ENCODE results near the gene SMTN. TPM values are rescaled to one million over a fixed set of nuclear protein-coding genes. Genes with fewer than 3 reads are reported as not detected.

SMTN gene
- polyA plus RNA-seq, 1 experiment = 45.7 TPM

DNA sequence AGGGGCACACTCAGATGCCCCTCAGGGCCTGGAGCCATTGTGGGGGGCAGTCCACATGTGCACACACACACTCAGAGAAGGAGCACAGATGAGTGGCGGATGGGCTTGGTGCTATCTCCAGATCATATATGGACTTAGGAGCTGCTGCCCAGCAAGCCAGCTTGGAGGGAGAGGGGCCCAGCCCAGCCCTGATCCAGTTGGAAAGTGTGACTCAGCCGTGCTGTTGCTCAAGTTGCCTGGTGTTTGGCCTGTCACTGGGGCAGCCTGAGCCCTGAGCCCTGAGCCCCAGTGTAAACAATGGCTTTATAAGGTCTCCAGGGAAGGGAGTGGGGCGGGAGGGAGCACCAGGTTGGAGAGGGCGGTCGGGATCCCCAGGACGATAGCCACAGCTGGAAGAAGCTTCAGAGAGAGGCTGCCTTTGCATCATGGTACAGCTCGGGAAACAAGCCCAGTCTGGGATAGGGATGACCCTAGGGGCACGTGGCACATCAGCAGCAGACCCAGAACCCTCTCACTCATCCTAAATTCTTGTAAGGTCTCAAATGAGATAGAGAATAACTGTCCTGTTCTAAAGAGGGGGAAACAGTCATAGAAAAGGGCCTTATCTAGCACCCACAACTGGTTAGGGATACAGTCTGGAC is 21.4 kb downstream of the SMTN start:
- TF ChIP-seq, protein P1, sequence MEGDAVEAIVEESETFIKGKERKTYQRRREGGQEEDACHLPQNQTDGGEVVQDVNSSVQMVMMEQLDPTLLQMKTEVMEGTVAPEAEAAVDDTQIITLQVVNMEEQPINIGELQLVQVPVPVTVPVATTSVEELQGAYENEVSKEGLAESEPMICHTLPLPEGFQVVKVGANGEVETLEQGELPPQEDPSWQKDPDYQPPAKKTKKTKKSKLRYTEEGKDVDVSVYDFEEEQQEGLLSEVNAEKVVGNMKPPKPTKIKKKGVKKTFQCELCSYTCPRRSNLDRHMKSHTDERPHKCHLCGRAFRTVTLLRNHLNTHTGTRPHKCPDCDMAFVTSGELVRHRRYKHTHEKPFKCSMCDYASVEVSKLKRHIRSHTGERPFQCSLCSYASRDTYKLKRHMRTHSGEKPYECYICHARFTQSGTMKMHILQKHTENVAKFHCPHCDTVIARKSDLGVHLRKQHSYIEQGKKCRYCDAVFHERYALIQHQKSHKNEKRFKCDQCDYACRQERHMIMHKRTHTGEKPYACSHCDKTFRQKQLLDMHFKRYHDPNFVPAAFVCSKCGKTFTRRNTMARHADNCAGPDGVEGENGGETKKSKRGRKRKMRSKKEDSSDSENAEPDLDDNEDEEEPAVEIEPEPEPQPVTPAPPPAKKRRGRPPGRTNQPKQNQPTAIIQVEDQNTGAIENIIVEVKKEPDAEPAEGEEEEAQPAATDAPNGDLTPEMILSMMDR (IDR thresholded peaks at IDR 0.05; ENCODE audit: insufficient read depth, low read depth, low read length) = no peak
- no peak overlapping the region for H3K4me3 ChIP-seq (ENCODE audit: low read depth, low read length)
- no peaks in the 10 kb centered on the region for H3K27me3 ChIP-seq (ENCODE audit: control insufficient read depth, insufficient read depth, low read length)
- DNase-seq (ENCODE audit: low read depth) = peak; percentile 86
- peaks cover 37% of the 10 kb centered on the region for H3K36me3 ChIP-seq (ENCODE audit: control insufficient read depth, insufficient read depth, low read length)
- ChIA-PET CTCF (interaction anchor here (0.8 to 3.5 kb wide), 15 partner anchors 10 to 190 kb away, joined by 3 to 30 read pairs (median 4); partner anchors contain the start of genes LIMK2 and PIK3IP1), POLR2A (interaction anchor here (0.6 kb wide), 1 partner anchor 181 kb away, joined by 4 read pairs; no protein-coding TSS in a partner anchor)

DNA sequence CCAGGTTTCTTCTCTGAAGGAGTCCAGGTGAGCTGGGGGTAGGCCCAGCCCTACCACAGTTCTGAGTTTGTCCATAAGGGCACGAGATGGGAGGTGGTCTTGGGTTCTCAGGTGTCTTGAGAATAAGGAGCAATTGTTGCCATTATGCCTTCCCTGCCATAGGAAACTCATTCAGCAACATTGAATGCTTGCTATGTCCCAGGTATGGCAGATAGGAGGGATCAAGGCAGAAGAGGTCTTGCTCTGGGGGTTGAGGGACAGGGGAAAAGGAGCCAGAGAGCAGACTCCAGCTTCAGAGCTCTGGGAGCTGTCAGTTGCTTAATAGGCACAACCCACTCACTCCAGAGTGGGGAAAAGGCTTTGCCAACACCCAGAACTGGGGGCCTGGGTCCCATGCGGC is 22.0 kb downstream of the SMTN start:
- Histone ChIP-seq H3K36me3 (ENCODE audit: control insufficient read depth, insufficient read depth, low read length) (peaks cover 33% of the 10 kb centered on the region), H3K27me3 (ENCODE audit: control insufficient read depth, insufficient read depth, low read length) (no peaks in the 10 kb centered on the region), H3K4me3 (ENCODE audit: low read depth, low read length) (no peak overlapping the region)
- TF ChIP-seq, protein P1 (IDR thresholded peaks at IDR 0.05; ENCODE audit: insufficient read depth, low read depth, low read length) = no peak
- ChIA-PET POLR2A (no interaction called here), CTCF (interaction anchor here (0.8 to 3.5 kb wide), 8 partner anchors 19 to 189 kb away, joined by 3 to 30 read pairs (median 4); partner anchors contain the start of genes LIMK2 and PIK3IP1)
- DNase-seq (ENCODE audit: low read depth) = no peak

DNA sequence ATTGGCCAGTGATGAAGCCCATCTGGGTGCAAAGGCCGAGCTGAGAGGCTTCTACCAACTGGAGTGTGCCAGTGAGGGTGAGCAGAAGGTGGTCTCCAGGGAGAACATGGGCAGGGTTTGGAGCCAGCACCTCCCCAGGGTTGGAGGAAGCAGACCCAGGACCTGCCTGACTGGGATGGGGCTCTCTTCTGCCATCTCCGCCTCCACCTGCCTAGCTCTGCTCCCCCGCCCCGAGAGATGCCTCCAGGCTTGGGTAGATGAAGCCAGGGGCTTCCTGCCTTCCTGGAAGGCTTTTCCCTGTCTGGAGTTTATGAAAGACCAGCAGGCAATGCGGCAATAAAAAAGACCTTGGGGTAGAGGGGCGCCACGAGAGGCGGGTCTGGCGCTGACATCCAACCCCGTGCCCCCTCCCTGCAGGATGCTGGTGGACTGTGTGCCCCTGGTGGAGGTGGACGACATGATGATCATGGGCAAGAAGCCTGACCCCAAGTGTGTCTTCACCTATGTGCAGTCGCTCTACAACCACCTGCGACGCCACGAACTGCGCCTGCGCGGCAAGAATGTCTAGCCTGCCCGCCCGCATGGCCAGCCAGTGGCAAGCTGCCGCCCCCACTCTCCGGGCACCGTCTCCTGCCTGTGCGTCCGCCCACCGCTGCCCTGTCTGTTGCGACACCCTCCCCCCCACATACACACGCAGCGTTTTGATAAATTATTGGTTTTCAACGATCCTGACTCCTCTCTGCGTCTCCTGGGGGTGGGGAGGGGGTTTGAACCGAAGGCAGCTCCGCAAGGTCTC is 23.0 kb downstream of the SMTN start:
- ChIA-PET CTCF (interaction anchor here (1.4 to 3.5 kb wide), 6 partner anchors 20 to 154 kb away, joined by 3 to 30 read pairs (median 4); partner anchors contain the start of gene LIMK2), POLR2A (no interaction called here)
- H3K4me3 ChIP-seq (ENCODE audit: low read depth, low read length) = no peak overlapping the region
- DNase-seq (ENCODE audit: low read depth) = no peak
- no peaks in the 10 kb centered on the region for H3K27me3 ChIP-seq (ENCODE audit: control insufficient read depth, insufficient read depth, low read length)
- H3K36me3 ChIP-seq (ENCODE audit: control insufficient read depth, insufficient read depth, low read length) = peaks cover 31% of the 10 kb centered on the region
- TF ChIP-seq, protein P1 (IDR thresholded peaks at IDR 0.05; ENCODE audit: insufficient read depth, low read depth, low read length) = no peak

DNA sequence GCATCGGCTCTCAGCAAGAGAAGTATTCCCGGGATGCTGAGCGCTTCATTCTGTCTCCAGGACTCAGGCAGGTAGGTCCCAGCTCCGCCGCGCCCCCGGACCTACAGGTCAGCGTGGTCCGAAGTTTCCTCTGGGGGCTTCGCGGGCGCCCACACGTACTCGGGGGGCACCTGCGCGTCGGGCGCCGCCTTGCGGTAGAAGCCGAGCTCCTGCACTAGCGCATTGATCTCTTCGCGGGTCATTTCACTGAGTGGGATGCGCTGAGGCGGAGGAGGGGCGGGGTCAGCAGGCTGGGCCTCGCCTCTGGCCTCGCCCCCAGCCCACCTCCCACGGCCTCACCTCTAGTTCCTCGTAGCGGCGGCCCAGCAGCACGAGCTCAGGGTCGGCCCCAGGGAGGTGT is 23.8 kb downstream of the SMTN start:
- POLR2A ChIA-PET = no interaction called here
- TF ChIP-seq, protein P1 (IDR thresholded peaks at IDR 0.05; ENCODE audit: insufficient read depth, low read depth, low read length) = peak; percentile 36
- H3K36me3 ChIP-seq (ENCODE audit: control insufficient read depth, insufficient read depth, low read length) = peaks cover 25% of the 10 kb centered on the region
- DNase-seq (ENCODE audit: low read depth) = no peak
- no peak overlapping the region for H3K4me3 ChIP-seq (ENCODE audit: low read depth, low read length)
- CTCF ChIA-PET = interaction anchor here (0.6 to 3.4 kb wide), 5 partner anchors 21 to 155 kb away, joined by 3 to 10 read pairs (median 3); partner anchors contain the start of gene RNF185
- H3K27me3 ChIP-seq (ENCODE audit: control insufficient read depth, insufficient read depth, low read length) = no peaks in the 10 kb centered on the region

Data from BJ (cell line).